ENCODE results near the gene PPM1L. TPM values are rescaled to one million over a fixed set of nuclear protein-coding genes. Genes with fewer than 3 reads are reported as not detected.

Gene PPM1L
- total RNA-seq, 1 experiment from 2014 or later, result 5.0 TPM

GRCh38 chr3:161066930-161067329, 310.9 kb downstream of the PPM1L start:
- intact Hi-C loops (cut with micrococcal nuclease; ENCODE audit: unreplicated experiment), result no loop called here
- H3K27ac ChIP-seq, result no peak overlapping the region
- no peaks in the 10 kb centered on the region for H3K9me2 ChIP-seq (ENCODE audit: insufficient read depth)
- H3F3A ChIP-seq (ENCODE audit: insufficient read depth, low read depth), result peaks cover 8% of the 10 kb centered on the region; the same call in 1 of the 2 replicates
- POLR2A ChIA-PET (ENCODE audit: unreplicated experiment), result no interaction called here
- H3K9me3 ChIP-seq (ENCODE audit: insufficient read depth, low read depth), result no peaks in the 10 kb centered on the region
- peaks cover 14% of the 10 kb centered on the region for H3K4me1 ChIP-seq (replicated peaks; ENCODE audit: insufficient read depth)
- H3K27me3 ChIP-seq (ENCODE audit: insufficient read depth, low read depth), result no peaks in the 10 kb centered on the region
- H4K20me1 ChIP-seq (ENCODE audit: insufficient read depth), result no peaks in the 10 kb centered on the region
- H3K4me3 ChIP-seq, result no peak overlapping the region
- no peak overlapping the region for H3K4me2 ChIP-seq
- no peak for DNase-seq
- TF ChIP-seq CTCF (conservative IDR thresholded peaks at IDR 0.05) (no peak), EZH2 (IDR thresholded peaks at IDR 0.05; ENCODE audit: low read depth) (no peak)
- CTCF ChIA-PET, result no interaction called here
- BruUV-seq (replicated peaks), result no TSS peak
- no peaks in the 10 kb centered on the region for H3K36me3 ChIP-seq (ENCODE audit: low read depth)
- no peak overlapping the region for H2AFZ ChIP-seq
- H3K79me2 ChIP-seq (ENCODE audit: low read depth), result no peaks in the 10 kb centered on the region

GRCh38 chr3:161067335-161067734, 311.3 kb downstream of the PPM1L start:
- no peak for TF ChIP-seq EZH2 (IDR thresholded peaks at IDR 0.05; ENCODE audit: low read depth)
- Histone ChIP-seq H4K20me1 (ENCODE audit: insufficient read depth) (no peaks in the 10 kb centered on the region), H3K4me1 (replicated peaks; ENCODE audit: insufficient read depth) (peaks cover 14% of the 10 kb centered on the region), H3K4me2 (no peak overlapping the region), H3F3A (ENCODE audit: insufficient read depth, low read depth) (peaks cover 8% of the 10 kb centered on the region; the same call in 1 of the 2 replicates), H3K27me3 (ENCODE audit: insufficient read depth, low read depth) (no peaks in the 10 kb centered on the region), H3K79me2 (ENCODE audit: low read depth) (no peaks in the 10 kb centered on the region), H3K9me3 (ENCODE audit: insufficient read depth, low read depth) (no peaks in the 10 kb centered on the region), H3K4me3 (no peak overlapping the region), H2AFZ (no peak overlapping the region), H3K27ac (no peak overlapping the region), H3K36me3 (ENCODE audit: low read depth) (no peaks in the 10 kb centered on the region), H3K9me2 (ENCODE audit: insufficient read depth) (no peaks in the 10 kb centered on the region)
- intact Hi-C loops (cut with micrococcal nuclease; ENCODE audit: unreplicated experiment), result no loop called here
- DNase-seq, result no peak
- CTCF ChIA-PET, result no interaction called here
- BruUV-seq (replicated peaks), result no TSS peak
- POLR2A ChIA-PET (ENCODE audit: unreplicated experiment), result no interaction called here

- CTCF ChIA-PET, result interaction anchor here (0.6 to 1.5 kb wide), 5 partner anchors 70 to 390 kb away, joined by 3 to 25 read pairs (median 4); no protein-coding TSS in a partner anchor
- BruUV-seq (replicated peaks), result no TSS peak
- peaks cover 8% of the 10 kb centered on the region; the same call in 1 of the 2 replicates for H3F3A ChIP-seq (ENCODE audit: insufficient read depth, low read depth)
- no peaks in the 10 kb centered on the region for H3K9me3 ChIP-seq (ENCODE audit: insufficient read depth, low read depth)
- peaks cover 14% of the 10 kb centered on the region for H3K4me1 ChIP-seq (replicated peaks; ENCODE audit: insufficient read depth)
- POLR2A ChIA-PET (ENCODE audit: unreplicated experiment), result interaction anchor here (0.6 to 0.7 kb wide), 5 partner anchors 22 to 1542 kb away, joined by 3 to 7 read pairs (median 3); no protein-coding TSS in a partner anchor
- no peaks in the 10 kb centered on the region for H3K27me3 ChIP-seq (ENCODE audit: insufficient read depth, low read depth)
- peak; percentile 61 to 77 for DNase-seq
- peak overlapping the region; percentile 25 for H3K27ac ChIP-seq
- H3K4me2 ChIP-seq, result peak overlapping the region; percentile 13
- H4K20me1 ChIP-seq (ENCODE audit: insufficient read depth), result no peaks in the 10 kb centered on the region
- H2AFZ ChIP-seq, result 0 out of 2 replicates have a peak overlapping the region, but pooled peaks have one; percentile 0
- no peak for TF ChIP-seq EZH2 (IDR thresholded peaks at IDR 0.05; ENCODE audit: low read depth)
- TF ChIP-seq CTCF (conservative IDR thresholded peaks at IDR 0.05), result no peak
- H3K9me2 ChIP-seq (ENCODE audit: insufficient read depth), result no peaks in the 10 kb centered on the region
- H3K4me3 ChIP-seq, result no peak overlapping the region
- intact Hi-C loops (cut with micrococcal nuclease; ENCODE audit: unreplicated experiment), result no loop called here
- no peaks in the 10 kb centered on the region for H3K36me3 ChIP-seq (ENCODE audit: low read depth)
- no peaks in the 10 kb centered on the region for H3K79me2 ChIP-seq (ENCODE audit: low read depth)
Observed at GRCh38 chr3:161069511-161070251, 313.6 kb downstream of the PPM1L start.

All from PC-9 (cell line).